Fibroblast of skin of back (primary cell): Measurements from ENCODE around the gene GOLGA2.

Experiments
- DNase-seq: peaks from one replicate; pipeline ENCODE4 v3.0.0-alpha.2; 2013

Gene GOLGA2

DNA sequence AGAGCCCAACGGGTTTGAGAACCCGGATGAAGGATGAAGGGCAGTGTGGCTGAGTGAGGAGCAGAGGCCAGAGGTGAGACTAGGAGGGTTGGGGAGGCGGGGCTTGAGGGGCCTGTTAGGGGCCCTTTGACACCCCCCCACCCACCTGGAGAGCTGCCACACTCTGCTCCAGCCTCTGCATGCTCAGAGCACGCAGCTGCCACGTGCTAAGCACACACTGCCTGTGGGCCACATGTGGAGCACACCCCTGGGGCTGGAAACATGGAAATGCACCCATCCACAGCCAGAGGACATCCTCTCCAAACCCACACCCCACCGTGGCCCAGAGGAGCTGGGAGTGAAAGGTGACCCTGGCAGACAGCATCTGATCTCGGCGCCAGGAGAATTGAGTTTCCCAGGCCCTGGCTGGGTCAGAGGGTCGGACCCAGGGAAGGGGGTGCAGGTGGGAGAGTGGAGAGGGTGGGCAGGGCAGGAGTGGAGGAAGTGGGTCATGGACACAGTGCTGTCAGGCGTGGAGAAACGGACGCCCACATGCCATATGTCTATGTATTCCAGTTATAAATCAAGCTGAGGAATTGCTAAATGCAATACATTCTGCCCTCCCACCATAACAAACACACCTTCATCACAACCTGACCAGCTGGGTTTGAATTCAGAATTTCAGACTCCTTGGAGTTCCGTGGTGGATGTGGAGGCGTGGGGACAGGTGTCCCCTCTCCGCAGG is 66.7 kb downstream of the GOLGA2 start:
- no peak for DNase-seq

DNA sequence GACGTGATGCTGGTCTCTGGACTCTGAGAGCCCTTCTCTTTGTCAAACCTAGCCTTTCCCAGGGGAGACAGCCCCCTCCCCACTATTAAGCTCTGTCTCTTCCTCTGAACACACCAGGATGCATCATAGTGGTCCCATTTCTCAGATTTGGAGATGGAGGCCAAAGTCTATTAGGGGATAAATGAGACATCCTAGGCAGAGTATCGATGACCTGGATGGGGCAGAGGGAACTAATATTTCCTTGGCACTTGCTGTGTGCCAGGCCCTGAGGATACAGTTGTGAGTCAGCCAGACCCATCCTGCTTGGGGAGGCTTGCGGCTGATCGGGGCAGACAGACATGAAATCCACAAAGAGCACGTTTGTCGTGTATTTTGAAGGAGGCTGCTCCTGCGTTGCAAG is 67.4 kb downstream of the GOLGA2 start:
- no peak for DNase-seq

DNA sequence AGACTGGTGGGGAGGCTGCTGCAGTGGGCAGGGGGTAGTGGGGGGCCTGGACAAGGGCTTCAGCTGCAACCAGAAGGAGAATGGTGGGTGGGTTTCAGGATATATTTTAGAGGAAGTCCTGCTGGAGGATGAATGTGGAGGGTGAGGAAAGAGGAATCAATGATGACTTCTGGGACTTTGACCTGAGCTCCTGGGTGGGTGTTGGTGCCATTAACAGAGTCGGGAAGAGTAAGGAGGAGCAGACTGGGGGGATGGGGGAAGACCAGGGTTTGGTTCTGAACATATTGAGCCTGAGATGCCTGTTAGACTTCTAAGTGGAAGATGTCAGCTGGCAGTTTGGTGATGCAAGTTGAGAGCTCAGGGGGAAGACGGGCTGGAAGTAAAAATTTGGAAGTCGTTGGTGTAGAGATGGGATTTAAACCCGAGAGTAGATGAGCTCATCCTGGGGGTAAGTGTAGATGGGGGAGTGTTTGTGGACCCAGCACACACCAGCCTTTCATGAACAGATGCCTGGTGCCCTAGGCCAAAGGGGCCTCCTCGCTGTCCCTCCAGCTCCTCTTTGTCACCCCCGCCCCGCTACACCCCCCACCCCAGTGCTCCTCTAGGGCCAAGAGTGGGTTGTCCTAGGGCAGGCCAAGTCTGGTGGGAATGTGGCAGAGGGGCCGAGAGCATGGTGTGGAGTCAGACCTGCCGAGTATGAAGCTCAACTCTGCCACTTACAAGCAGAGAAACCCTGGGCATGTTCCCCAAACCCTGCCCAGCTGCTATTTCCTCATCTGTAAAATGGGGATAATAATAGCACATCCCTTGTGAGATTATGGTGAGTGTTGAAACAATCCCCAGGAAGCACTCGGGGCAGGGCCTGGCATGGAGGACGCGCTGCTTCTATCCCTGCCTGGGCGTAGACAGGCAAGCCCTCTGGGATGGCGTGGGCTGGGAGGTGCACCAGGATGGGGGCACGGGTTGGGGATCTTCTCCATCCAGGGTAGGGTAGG is 68.6 kb downstream of the GOLGA2 start:
- DNase-seq = no peak

DNA sequence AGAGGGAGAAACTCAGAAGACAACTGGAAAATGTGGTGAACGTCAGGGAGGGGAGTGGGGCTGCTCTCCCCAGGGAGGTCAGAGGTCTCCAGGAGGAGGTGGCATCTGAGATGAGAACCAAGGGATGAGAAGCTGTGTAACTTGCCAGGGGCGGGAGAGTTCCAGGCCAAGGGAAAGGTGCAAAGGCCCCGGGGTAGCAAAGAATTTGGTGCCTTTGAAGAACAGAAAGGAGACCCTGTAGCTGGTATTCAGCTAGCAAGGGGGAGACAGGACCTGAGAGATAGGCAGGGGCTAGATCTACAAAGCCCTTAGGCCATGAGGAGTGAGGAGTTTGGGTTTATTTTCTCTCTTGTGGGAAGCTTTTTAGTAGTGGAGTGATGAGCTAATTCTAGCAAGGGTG is 69.3 kb downstream of the GOLGA2 start:
- DNase-seq = no peak
